Stimulated activated CD8-positive, alpha-beta memory T cell treated with anti-CD3 and anti-CD28 coated beads, Interleukin-4, amount 100 ng/mL, for 24 hours (primary cell): Measurements from ENCODE around the gene ZYX.
"Not testable (repeated sequence)": the region's sequence is repeated elsewhere in the genome, so short reads cannot be mapped to it uniquely, and the experiment has no call there.

Experiments used
- DNase-seq: peaks from one replicate; pipeline ENCODE4 v3.0.0-alpha.2; 2020; ENCODE audit warnings: low read depth

ZYX gene

GRCh38 chr7:143397710-143398530, 16.8 kb downstream of the ZYX start:
- DNase-seq = no peak

GRCh38 chr7:143398616-143399015, 17.5 kb downstream of the ZYX start:
- DNase-seq = no peak

- DNase-seq = no peak
Measured at GRCh38 chr7:143399151-143399550, 18.0 kb downstream of the ZYX start.

GRCh38 chr7:143399642-143400041, 18.5 kb downstream of the ZYX start:
- no peak for DNase-seq

- DNase-seq = no peak
Measured at GRCh38 chr7:143401265-143401664, 20.1 kb downstream of the ZYX start.

- DNase-seq = not testable (repeated sequence)
Measured at GRCh38 chr7:143402233-143402632, 21.1 kb downstream of the ZYX start.

- no peak for DNase-seq
Measured at GRCh38 chr7:143405173-143406001, 24.2 kb downstream of the ZYX start.

GRCh38 chr7:143406002-143406357, 24.8 kb downstream of the ZYX start:
- no peak for DNase-seq

GRCh38 chr7:143407287-143408251, 26.4 kb downstream of the ZYX start:
- peak; percentile 14 for DNase-seq

GRCh38 chr7:143408252-143408685, 27.1 kb downstream of the ZYX start:
- no peak for DNase-seq

- DNase-seq = no peak
Measured at GRCh38 chr7:143408686-143409561, 27.8 kb downstream of the ZYX start, which contains the start of gene EPHA1. TSS of gene EPHA1 (minus strand) at chr7:143408856. CDS start at chr7:143408805, 51 bp downstream.

GRCh38 chr7:143410521-143411004, 29.4 kb downstream of the ZYX start:
- no peak for DNase-seq

- no peak for DNase-seq
Measured at GRCh38 chr7:143411976-143412708, 31.0 kb downstream of the ZYX start.

GRCh38 chr7:143413123-143413522, 32.0 kb downstream of the ZYX start:
- DNase-seq = no peak

GRCh38 chr7:143415209-143415608, 34.1 kb downstream of the ZYX start:
- not testable (repeated sequence) for DNase-seq

GRCh38 chr7:143415742-143416397, 34.7 kb downstream of the ZYX start:
- no peak for DNase-seq

GRCh38 chr7:143416565-143417149, 35.5 kb downstream of the ZYX start:
- no peak for DNase-seq

- DNase-seq = no peak
Measured at GRCh38 chr7:143417734-143418383, 36.7 kb downstream of the ZYX start.
